Left ventricle myocardium inferior (tissue), 1 donor: ENCODE measurements around the gene CLASRP. TPM values are rescaled to one million over a fixed set of nuclear protein-coding genes. Genes with fewer than 3 reads are reported as not detected.

ENCODE experiments used
- DNase-seq: peaks from one replicate; pipeline ENCODE4 v3.0.0-alpha.2; 2020
- H3K27ac ChIP-seq: fragments of 200-600 bp; replicated peaks from 2 replicates; pipeline ENCODE4 v1.8.0; 2021
- H3K27me3 ChIP-seq: fragments of 200-600 bp; 2 replicates; pipeline ENCODE4 v1.8.0; 2021; ENCODE audit warnings: low read depth
- H3K36me3 ChIP-seq: fragments of 200-600 bp; 2 replicates; pipeline ENCODE4 v1.8.0; 2021
- H3K4me1 ChIP-seq: fragments of 200-600 bp; 2 replicates; pipeline ENCODE4 v1.8.0; 2021
- H3K4me3 ChIP-seq: fragments of 200-600 bp; 2 replicates; pipeline ENCODE4 v1.8.0; 2021; ENCODE audit warnings: mild to moderate bottlenecking, moderate library complexity
- H3K9me3 ChIP-seq: fragments of 200-600 bp; replicated peaks from 2 replicates; pipeline ENCODE4 v1.8.0; 2021
- intact Hi-C: fragments of 100-400 bp; cut with micrococcal nuclease; formaldehyde crosslinking; loops from one replicate; pipeline ENCODE4 v1.11.0; 2022
- total RNA-seq: library from RNA; stranded (reverse); fragmentation: NEBNext Ultra II Directional; extraction: Animal tissue kit (Norgen Biotek cat#: 25700); gene quantifications from one replicate; pipeline ENCODE4 v1.2.1, GENCODE V29; 2021
- TF ChIP-seq, protein P1 (sequence below): fragments of 200-600 bp; IDR thresholded peaks from 2 replicates; pipeline ENCODE4 v1.8.0; 2021; ENCODE audit warnings: antibody characterized with exemption, mild to moderate bottlenecking, borderline replicate concordance
- donor health status: DM: no; HTN: yes; CAD: no; lungs with severe emphysema.

The CLASRP gene
- total RNA-seq, 1 donor from 2014 or later: 31.3 TPM

- Histone ChIP-seq H3K27me3 (no peaks in the 10 kb centered on the region), H3K27ac (peak overlapping the region; percentile 65), H3K4me3 (no peak overlapping the region), H3K9me3 (no peaks in the 10 kb centered on the region), H3K4me1 (peaks cover 94% of the 10 kb centered on the region), H3K36me3 (no peaks in the 10 kb centered on the region)
- DNase-seq: no peak
- TF ChIP-seq, protein P1, sequence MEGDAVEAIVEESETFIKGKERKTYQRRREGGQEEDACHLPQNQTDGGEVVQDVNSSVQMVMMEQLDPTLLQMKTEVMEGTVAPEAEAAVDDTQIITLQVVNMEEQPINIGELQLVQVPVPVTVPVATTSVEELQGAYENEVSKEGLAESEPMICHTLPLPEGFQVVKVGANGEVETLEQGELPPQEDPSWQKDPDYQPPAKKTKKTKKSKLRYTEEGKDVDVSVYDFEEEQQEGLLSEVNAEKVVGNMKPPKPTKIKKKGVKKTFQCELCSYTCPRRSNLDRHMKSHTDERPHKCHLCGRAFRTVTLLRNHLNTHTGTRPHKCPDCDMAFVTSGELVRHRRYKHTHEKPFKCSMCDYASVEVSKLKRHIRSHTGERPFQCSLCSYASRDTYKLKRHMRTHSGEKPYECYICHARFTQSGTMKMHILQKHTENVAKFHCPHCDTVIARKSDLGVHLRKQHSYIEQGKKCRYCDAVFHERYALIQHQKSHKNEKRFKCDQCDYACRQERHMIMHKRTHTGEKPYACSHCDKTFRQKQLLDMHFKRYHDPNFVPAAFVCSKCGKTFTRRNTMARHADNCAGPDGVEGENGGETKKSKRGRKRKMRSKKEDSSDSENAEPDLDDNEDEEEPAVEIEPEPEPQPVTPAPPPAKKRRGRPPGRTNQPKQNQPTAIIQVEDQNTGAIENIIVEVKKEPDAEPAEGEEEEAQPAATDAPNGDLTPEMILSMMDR: no peak
- intact Hi-C loops: no loop called here
Observed at GRCh38 chr19:45097450-45097775, 58.6 kb downstream of the CLASRP start.

GRCh38 chr19:45097776-45098520 is 59.1 kb downstream of the CLASRP start:
- TF ChIP-seq, protein P1: no peak
- H3K36me3 ChIP-seq: no peaks in the 10 kb centered on the region
- H3K27me3 ChIP-seq: no peaks in the 10 kb centered on the region
- peak; percentile 29 for DNase-seq
- H3K27ac ChIP-seq: peak overlapping the region; percentile 65
- peaks cover 95% of the 10 kb centered on the region for H3K4me1 ChIP-seq
- no peaks in the 10 kb centered on the region for H3K9me3 ChIP-seq
- H3K4me3 ChIP-seq: no peak overlapping the region
- intact Hi-C loops: no loop called here

DNA sequence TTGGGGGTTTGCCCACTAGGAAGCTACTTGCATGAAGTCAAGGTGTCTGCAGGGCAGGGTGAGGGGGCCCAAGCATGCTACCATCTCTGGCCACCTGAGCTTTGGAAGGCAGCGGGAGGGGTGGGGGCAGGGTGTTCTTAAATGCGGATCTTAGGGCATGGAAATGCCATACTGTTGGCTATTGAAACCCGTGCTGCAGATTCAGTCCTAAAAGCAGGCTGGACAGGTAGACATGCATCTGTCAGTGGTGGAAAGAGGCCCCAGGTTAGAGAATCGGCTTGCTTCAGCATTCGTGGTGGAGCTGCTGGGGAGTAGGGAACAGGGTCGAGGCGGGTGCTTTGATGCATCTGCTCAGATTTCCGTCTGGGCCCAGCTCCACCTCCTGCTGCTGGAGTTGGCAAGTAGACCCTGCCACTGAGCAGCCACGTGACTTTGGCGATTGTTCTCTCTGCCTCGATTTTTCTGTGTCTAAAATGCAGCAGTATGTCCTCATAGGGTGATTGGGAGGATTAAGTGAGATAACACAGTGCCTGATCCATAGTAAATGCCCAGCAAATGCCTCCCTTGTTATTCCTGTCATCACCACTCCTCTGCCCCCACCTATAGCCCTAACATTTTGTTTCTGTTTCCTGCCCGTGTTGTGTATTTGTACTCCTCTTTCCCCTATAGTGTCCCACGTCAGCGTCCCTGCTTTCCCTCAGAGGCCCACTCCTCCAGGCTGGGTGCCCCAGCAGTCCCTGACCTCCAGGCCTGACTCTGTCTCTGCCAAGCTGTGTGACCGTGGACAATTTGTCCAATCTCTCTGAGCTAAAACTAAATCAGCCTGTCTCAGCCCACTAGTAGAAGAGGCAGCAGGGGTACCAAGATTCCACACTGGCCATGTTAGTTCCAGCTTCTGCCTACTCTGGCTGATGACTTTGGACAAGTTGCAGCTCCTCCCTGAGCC is 59.9 kb downstream of the CLASRP start:
- TF ChIP-seq, protein P1: no peak
- Histone ChIP-seq H3K9me3 (no peaks in the 10 kb centered on the region), H3K4me3 (no peak overlapping the region), H3K27ac (peak overlapping the region; percentile 65), H3K27me3 (no peaks in the 10 kb centered on the region), H3K4me1 (peaks cover 95% of the 10 kb centered on the region), H3K36me3 (no peaks in the 10 kb centered on the region)
- peak; percentile 45 for DNase-seq
- intact Hi-C loops: no loop called here

DNA sequence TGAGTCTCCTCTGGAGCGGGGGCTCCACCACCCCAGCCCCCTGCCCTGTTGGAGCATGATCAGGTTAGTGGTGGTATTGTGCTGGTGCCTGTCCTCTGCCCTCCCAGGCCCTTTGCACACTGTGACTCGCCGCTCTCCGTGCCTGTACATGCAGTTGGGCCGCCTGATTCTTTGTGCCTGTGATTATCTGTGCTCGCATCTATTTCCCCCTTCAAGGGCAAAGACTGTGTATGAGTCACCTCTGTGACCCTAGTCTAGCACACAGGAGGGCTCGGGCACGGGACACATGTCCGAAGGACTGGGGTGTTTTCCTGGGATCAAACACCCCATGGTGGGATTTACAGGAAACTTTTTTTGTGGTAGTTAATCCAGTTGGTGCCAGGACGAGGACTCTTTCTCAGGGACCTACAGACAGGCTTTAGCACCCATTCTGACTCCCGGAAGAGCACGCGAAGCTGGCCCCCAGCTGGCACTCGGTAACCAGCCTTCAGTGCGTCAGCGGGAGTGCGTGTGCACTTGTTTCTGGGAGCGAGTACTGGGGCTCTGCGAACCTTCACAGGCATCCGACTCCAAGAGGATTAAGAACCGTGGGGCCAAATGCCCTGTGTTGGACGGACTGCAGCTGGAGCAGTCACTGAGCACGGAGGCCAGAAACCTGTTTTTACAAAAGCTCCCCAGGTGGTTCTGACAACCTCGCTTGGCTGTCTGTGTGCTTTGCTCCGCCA is 60.8 kb downstream of the CLASRP start:
- intact Hi-C loops: no loop called here
- H3K27me3 ChIP-seq: no peaks in the 10 kb centered on the region
- H3K4me1 ChIP-seq: peaks cover 95% of the 10 kb centered on the region
- no peak for DNase-seq
- TF ChIP-seq, protein P1: no peak
- no peaks in the 10 kb centered on the region for H3K9me3 ChIP-seq
- H3K4me3 ChIP-seq: no peak overlapping the region
- peak overlapping the region; percentile 65 for H3K27ac ChIP-seq
- H3K36me3 ChIP-seq: no peaks in the 10 kb centered on the region

GRCh38 chr19:45100201-45100600 is 61.4 kb downstream of the CLASRP start:
- Histone ChIP-seq H3K9me3 (no peaks in the 10 kb centered on the region), H3K4me1 (peaks cover 95% of the 10 kb centered on the region), H3K27ac (no peak overlapping the region), H3K27me3 (no peaks in the 10 kb centered on the region), H3K4me3 (no peak overlapping the region), H3K36me3 (no peaks in the 10 kb centered on the region)
- TF ChIP-seq, protein P1: no peak
- no peak for DNase-seq
- intact Hi-C loops: no loop called here
